HTR-8/SVneo (cell line): ENCODE measurements around the gene SERPIND1.

ENCODE experiments used
- DNase-seq: peaks from one replicate; pipeline ENCODE4 v3.0.0; 2011; ENCODE audit warnings: low spot score, mixed read lengths; ENCODE audit not compliant: insufficient read length
- FAIRE-seq: peaks from 2 replicates; lab custom pipeline; 2011; peaks lifted over from hg19 to GRCh38; lab: Jason Lieb, UNC

SERPIND1 gene

DNA sequence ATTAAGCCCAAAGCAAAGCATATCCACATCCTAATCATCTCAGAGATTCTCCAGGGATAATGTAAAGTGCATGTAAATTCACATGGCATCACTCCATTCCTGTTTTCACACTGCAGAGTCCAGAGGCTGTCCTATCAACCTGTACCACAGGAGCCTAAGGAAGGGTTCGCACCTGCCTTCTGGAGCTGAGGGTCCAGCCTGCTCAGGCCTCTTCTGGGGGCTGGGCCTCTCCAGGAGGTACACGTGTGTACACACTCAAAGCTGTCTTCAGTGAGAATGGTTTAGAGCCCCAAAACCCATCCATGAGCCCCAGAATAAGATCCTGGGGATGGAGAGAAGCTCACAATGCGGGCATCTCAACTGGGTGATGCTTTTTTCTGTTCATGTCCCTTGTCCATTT is 60.8 kb downstream of the SERPIND1 start:
- no peak for FAIRE-seq
- no peak for DNase-seq
